ENCODE results near the gene GALNT10. TPM values are rescaled to one million over a fixed set of nuclear protein-coding genes. Genes with fewer than 3 reads are reported as not detected.
A peak's percentile ranks its signal among the peaks of the same experiment; 100 is the strongest.

The GALNT10 gene
- total RNA-seq, 1 donor from 2014 or later: 39.8 TPM

- TF ChIP-seq CTCF (conservative IDR thresholded peaks at IDR 0.05): no peak
- DNase-seq (ENCODE audit: low read depth, low spot score): no peak
- H3K9me3 Mint-ChIP-seq: no peaks in the 10 kb centered on the region
- H3K27me3 Mint-ChIP-seq (ENCODE audit: low read depth): peaks cover 11% of the 10 kb centered on the region
- peaks cover 7% of the 10 kb centered on the region for H3K4me1 Mint-ChIP-seq
- H3K4me3 Mint-ChIP-seq: no peak overlapping the region
- no peak overlapping the region for H3K27ac Mint-ChIP-seq (ENCODE audit: unreplicated experiment)
- no peaks in the 10 kb centered on the region for H3K36me3 Mint-ChIP-seq (ENCODE audit: low read depth)
Measured at GRCh38 chr5:154163327-154164248, 26.9 kb upstream of the GALNT10 start.

GRCh38 chr5:154164249-154164581 is 26.3 kb upstream of the GALNT10 start:
- peaks cover 11% of the 10 kb centered on the region for H3K27me3 Mint-ChIP-seq (ENCODE audit: low read depth)

GRCh38 chr5:154165886-154166285 is 24.6 kb upstream of the GALNT10 start:
- Mint-ChIP-seq H3K4me1 (peaks cover 12% of the 10 kb centered on the region), H3K9me3 (no peaks in the 10 kb centered on the region), H3K36me3 (ENCODE audit: low read depth) (no peaks in the 10 kb centered on the region), H3K27ac (ENCODE audit: unreplicated experiment) (peak overlapping the region; percentile 21), H3K27me3 (ENCODE audit: low read depth) (peaks cover 11% of the 10 kb centered on the region), H3K4me3 (no peak overlapping the region)
- TF ChIP-seq CTCF (conservative IDR thresholded peaks at IDR 0.05): no peak
- DNase-seq (ENCODE audit: low read depth, low spot score): no peak

More at GRCh38 chr5:154164249-154164581, 26.3 kb upstream of the GALNT10 start:
- no peaks in the 10 kb centered on the region for H3K36me3 Mint-ChIP-seq (ENCODE audit: low read depth)
- H3K4me1 Mint-ChIP-seq: peaks cover 7% of the 10 kb centered on the region
- H3K27ac Mint-ChIP-seq (ENCODE audit: unreplicated experiment): no peak overlapping the region
- no peak overlapping the region for H3K4me3 Mint-ChIP-seq
- no peak for TF ChIP-seq CTCF (conservative IDR thresholded peaks at IDR 0.05)
- DNase-seq (ENCODE audit: low read depth, low spot score): no peak
- no peaks in the 10 kb centered on the region for H3K9me3 Mint-ChIP-seq

- no peaks in the 10 kb centered on the region for H3K9me3 Mint-ChIP-seq
- DNase-seq (ENCODE audit: low read depth, low spot score): no peak
- peaks cover 12% of the 10 kb centered on the region for H3K4me1 Mint-ChIP-seq
- H3K27ac Mint-ChIP-seq (ENCODE audit: unreplicated experiment): no peak overlapping the region
- no peak overlapping the region for H3K4me3 Mint-ChIP-seq
- no peaks in the 10 kb centered on the region for H3K36me3 Mint-ChIP-seq (ENCODE audit: low read depth)
- H3K27me3 Mint-ChIP-seq (ENCODE audit: low read depth): peaks cover 8% of the 10 kb centered on the region
- no peak for TF ChIP-seq CTCF (conservative IDR thresholded peaks at IDR 0.05)
Measured at GRCh38 chr5:154166901-154167791, 23.4 kb upstream of the GALNT10 start.

GRCh38 chr5:154168395-154168794 is 22.1 kb upstream of the GALNT10 start:
- Mint-ChIP-seq H3K4me1 (peaks cover 12% of the 10 kb centered on the region), H3K4me3 (no peak overlapping the region), H3K36me3 (ENCODE audit: low read depth) (no peaks in the 10 kb centered on the region), H3K27ac (ENCODE audit: unreplicated experiment) (no peak overlapping the region), H3K9me3 (no peaks in the 10 kb centered on the region), H3K27me3 (ENCODE audit: low read depth) (peaks cover 8% of the 10 kb centered on the region)
- DNase-seq (ENCODE audit: low read depth, low spot score): no peak
- TF ChIP-seq CTCF (conservative IDR thresholded peaks at IDR 0.05): no peak

All from neural crest cell (in vitro differentiated cells).